ENCODE measurements around the gene COL13A1.

GRCh38 chr10:69895759-69896158 is 94.1 kb downstream of the COL13A1 start:
- TF ChIP-seq CTCF (IDR thresholded peaks at IDR 0.05) (no peak), POLR2A (IDR thresholded peaks at IDR 0.05) (no peak)

Data from adrenal gland (tissue), 5 donors.